ENCODE results near the gene ERC2. TPM values are rescaled to one million over a fixed set of nuclear protein-coding genes. Genes with fewer than 3 reads are reported as not detected.

Gene ERC2
- total RNA-seq, 1 donor from 2014 or later, result under 0.01 TPM

GRCh38 chr3:55471522-55472280, 996.6 kb downstream of the ERC2 start:
- FAIRE-seq, result no peak
- Histone ChIP-seq H3K36me3 (ENCODE audit: control insufficient read depth, insufficient read depth, low read length) (no peaks in the 10 kb centered on the region), H3K4me3 (ENCODE audit: low read depth, low read length) (no peak overlapping the region), H3K27me3 (ENCODE audit: control insufficient read depth, insufficient read depth, low read length) (no peaks in the 10 kb centered on the region)
- TF ChIP-seq, protein P1, sequence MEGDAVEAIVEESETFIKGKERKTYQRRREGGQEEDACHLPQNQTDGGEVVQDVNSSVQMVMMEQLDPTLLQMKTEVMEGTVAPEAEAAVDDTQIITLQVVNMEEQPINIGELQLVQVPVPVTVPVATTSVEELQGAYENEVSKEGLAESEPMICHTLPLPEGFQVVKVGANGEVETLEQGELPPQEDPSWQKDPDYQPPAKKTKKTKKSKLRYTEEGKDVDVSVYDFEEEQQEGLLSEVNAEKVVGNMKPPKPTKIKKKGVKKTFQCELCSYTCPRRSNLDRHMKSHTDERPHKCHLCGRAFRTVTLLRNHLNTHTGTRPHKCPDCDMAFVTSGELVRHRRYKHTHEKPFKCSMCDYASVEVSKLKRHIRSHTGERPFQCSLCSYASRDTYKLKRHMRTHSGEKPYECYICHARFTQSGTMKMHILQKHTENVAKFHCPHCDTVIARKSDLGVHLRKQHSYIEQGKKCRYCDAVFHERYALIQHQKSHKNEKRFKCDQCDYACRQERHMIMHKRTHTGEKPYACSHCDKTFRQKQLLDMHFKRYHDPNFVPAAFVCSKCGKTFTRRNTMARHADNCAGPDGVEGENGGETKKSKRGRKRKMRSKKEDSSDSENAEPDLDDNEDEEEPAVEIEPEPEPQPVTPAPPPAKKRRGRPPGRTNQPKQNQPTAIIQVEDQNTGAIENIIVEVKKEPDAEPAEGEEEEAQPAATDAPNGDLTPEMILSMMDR (IDR thresholded peaks at IDR 0.05; ENCODE audit: insufficient read depth, low read length, severe bottlenecking), result no peak
- no peak for DNase-seq (ENCODE audit: low read depth)

DNA sequence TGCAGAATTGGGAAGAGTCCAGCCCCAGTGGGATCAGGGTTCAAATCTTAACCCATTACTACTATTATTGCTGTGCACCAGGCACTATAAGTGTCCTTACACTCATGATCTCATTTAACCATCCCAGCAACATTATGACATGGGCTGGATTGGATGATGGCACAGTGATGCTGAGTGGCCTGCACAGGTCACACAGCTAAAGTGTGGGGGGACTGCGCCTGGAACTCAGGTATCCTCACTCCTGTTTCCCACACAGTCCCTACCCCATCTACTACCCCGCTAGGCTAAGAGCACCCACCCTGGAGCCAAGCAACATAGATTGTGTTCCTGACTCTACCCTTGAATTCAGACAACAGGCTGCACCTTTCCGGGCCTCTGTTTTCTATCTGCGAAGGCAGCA, 997.2 kb downstream of the ERC2 start:
- no peak for DNase-seq (ENCODE audit: low read depth)
- no peak overlapping the region for H3K4me3 ChIP-seq (ENCODE audit: low read depth, low read length)
- no peak for FAIRE-seq
- H3K27me3 ChIP-seq (ENCODE audit: control insufficient read depth, insufficient read depth, low read length), result no peaks in the 10 kb centered on the region
- H3K36me3 ChIP-seq (ENCODE audit: control insufficient read depth, insufficient read depth, low read length), result no peaks in the 10 kb centered on the region
- TF ChIP-seq, protein P1 (IDR thresholded peaks at IDR 0.05; ENCODE audit: insufficient read depth, low read length, severe bottlenecking), result no peak

- TF ChIP-seq, protein P1 (IDR thresholded peaks at IDR 0.05; ENCODE audit: insufficient read depth, low read length, severe bottlenecking), result no peak
- Histone ChIP-seq H3K36me3 (ENCODE audit: control insufficient read depth, insufficient read depth, low read length) (no peaks in the 10 kb centered on the region), H3K4me3 (ENCODE audit: low read depth, low read length) (no peak overlapping the region), H3K27me3 (ENCODE audit: control insufficient read depth, insufficient read depth, low read length) (no peaks in the 10 kb centered on the region)
- DNase-seq (ENCODE audit: low read depth) (no peak), FAIRE-seq (no peak)
These were observed 998.2 kb downstream of the ERC2 start for GRCh38 chr3:55469957-55470526.

- TF ChIP-seq, protein P1 (IDR thresholded peaks at IDR 0.05; ENCODE audit: insufficient read depth, low read length, severe bottlenecking), result no peak
- Histone ChIP-seq H3K4me3 (ENCODE audit: low read depth, low read length) (no peak overlapping the region), H3K27me3 (ENCODE audit: control insufficient read depth, insufficient read depth, low read length) (no peaks in the 10 kb centered on the region), H3K36me3 (ENCODE audit: control insufficient read depth, insufficient read depth, low read length) (no peaks in the 10 kb centered on the region)
- DNase-seq (ENCODE audit: low read depth) (no peak), FAIRE-seq (no peak)
These were observed 1000.0 kb downstream of the ERC2 start for GRCh38 chr3:55468251-55468650.

DNA sequence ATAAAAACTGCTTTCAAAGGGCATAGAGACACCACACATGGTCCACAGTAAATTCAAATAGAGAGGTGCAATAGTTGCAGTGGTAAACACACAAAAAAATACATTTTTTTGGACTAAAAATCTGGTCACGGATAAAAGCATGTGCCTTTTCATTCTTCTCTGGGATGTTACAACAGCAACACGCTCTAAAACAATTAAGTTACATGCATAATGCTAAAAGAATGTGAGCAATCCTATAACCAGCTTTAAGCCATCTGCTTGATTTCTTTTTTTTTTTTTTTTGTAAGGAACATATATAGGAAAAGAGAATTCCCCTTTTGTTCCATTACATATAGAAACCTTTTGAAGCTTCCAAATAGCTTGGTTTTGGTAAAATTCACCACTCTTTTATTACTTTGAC, 1001.2 kb downstream of the ERC2 start:
- TF ChIP-seq, protein P1 (IDR thresholded peaks at IDR 0.05; ENCODE audit: insufficient read depth, low read length, severe bottlenecking), result no peak
- no peaks in the 10 kb centered on the region for H3K36me3 ChIP-seq (ENCODE audit: control insufficient read depth, insufficient read depth, low read length)

More for the DNA sequence above, 1001.2 kb downstream of the ERC2 start:
- H3K27me3 ChIP-seq (ENCODE audit: control insufficient read depth, insufficient read depth, low read length), result no peaks in the 10 kb centered on the region
- FAIRE-seq (no peak), DNase-seq (ENCODE audit: low read depth) (no peak)
- H3K4me3 ChIP-seq (ENCODE audit: low read depth, low read length), result no peak overlapping the region
